GM21381 (cell line): ENCODE results near the gene MID1.

ENCODE experiments used
- ATAC-seq: cut with Tn5 transposase; IDR thresholded peaks from one replicate; pipeline ENCODE4 v1.9.1; 2021; ENCODE audit warnings: mild to moderate bottlenecking, moderate library complexity; ENCODE audit not compliant: unreplicated experiment

MID1 gene, protein sequence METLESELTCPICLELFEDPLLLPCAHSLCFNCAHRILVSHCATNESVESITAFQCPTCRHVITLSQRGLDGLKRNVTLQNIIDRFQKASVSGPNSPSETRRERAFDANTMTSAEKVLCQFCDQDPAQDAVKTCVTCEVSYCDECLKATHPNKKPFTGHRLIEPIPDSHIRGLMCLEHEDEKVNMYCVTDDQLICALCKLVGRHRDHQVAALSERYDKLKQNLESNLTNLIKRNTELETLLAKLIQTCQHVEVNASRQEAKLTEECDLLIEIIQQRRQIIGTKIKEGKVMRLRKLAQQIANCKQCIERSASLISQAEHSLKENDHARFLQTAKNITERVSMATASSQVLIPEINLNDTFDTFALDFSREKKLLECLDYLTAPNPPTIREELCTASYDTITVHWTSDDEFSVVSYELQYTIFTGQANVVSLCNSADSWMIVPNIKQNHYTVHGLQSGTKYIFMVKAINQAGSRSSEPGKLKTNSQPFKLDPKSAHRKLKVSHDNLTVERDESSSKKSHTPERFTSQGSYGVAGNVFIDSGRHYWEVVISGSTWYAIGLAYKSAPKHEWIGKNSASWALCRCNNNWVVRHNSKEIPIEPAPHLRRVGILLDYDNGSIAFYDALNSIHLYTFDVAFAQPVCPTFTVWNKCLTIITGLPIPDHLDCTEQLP

DNA sequence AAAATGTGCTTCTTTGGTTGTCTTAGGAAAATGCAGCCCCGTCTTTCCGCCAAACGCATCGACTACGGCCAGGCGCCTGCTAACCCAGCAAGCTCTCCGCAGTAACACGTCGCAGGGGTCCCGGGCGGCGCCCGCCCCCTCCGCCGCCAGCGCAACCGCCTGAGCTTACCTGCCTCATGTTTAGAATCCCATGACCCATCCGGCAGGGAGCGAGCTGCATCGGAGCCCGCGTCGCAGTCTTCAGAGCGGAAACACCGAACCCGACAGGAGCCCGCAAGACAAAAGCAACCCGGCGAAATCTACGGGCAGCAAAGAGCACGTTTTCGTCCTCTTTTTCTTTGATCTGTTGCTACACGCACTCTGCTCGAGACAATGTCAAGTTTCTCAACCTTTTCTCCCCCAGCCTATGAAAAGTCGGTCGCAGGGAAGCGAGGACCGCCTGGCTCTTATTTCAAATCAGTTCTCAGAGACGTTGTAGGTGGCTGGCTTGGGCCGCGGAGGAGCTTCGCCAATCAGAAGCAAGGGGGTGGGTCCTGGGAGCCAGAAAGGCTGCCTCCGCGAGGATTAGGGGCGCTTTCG is at the start of gene MID1:
MID1 (minus strand) TSS at position 465 of the 579 bp plus-strand sequence. CDS start 53,038 bp downstream, outside the sequence.
- no peak for ATAC-seq

DNA sequence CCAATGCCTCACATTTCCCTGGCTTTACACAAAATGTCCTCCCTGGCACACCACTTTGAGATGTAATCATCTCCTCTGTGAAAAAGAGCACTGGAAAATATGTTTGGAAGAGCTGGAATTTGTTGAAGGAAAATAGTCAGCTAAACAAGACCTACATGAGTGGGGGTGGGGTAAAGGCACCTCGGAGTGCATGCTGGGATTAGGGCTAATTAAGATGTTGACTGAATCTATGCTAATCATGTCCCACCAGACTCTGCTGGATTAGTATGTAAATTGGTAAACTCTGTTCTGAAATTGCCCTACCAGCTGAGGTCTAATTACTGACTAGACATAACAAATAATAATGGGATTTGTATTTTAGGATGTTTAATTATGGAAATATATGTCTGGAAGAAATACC is 46.8 kb upstream of the MID1 start:
- no peak for ATAC-seq

DNA sequence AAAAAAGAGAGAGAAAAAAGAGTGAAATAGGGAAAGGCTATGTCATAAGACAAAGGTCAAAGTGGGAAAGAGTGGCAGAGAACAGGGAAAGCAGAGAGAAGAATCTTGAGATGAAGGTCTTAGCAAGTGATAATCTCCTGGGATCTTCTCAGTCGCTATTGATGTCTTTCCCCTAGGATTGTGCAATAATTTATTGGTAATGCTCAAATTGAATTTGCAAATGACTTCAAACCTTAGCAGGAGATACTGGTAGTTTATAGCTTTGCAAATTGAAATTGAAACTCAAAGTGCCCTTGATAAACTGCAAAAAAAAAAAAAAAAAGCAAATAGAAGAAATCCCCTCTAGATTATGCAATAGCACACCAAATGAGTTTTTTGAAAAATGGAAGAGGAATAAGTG is 45.7 kb upstream of the MID1 start:
- ATAC-seq = no peak

DNA sequence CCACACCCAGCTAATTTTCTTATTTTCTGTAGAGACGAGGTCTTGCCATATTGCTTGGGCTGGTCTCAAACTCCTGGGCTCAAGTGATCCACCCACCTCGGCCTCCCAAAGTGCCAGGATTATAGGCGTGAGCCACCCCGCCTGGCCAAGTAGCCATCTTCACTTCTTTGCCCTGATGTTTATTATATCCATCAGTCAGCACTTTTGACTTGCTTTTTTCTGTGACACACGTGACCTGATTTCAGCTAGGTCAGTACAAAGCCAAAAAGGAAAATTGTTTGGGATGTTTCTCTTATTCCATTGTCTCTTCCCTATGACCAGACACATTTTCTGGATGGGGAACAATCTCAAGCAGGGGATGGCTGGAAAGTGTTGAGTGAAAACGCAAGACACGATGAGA is 45.3 kb upstream of the MID1 start:
- ATAC-seq = no peak

DNA sequence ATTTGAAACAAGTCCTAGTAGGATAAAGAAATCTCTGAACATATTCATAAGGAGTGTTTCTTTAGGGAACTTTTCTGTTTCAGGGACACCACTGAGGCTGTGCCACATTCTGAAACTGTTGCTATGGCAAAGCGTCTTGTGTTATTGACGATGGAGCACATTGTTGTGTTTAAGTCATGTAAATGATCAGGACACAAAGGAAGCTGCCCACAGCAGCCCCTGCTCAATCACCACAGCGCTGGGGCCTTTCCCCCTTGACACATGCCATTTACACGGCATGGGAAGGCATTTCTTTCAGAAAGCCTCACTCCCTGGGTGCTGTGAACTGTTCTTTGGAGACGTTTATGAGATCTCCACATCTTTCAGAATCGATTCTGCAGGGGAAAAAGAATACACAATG is 39.8 kb upstream of the MID1 start:
- no peak for ATAC-seq

DNA sequence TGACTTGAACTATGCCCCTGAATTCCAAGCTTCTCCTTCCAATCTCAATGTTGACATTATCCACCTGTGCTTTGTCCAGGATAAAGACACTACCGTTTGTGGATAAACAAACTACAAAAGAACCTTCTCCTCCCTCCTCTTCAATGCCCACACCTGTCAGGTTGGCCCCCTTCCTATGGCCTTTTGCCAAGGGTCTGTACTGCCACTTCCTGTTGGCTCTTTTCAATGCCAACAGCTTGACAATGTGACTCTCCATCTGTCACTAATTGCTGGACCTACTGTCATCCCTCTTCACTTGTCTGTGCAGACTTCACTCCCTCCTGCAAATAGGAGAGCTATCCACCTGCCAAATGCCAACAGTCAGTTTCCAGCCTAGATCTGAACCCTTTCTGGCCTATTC is 35.8 kb upstream of the MID1 start:
- ATAC-seq = no peak

DNA sequence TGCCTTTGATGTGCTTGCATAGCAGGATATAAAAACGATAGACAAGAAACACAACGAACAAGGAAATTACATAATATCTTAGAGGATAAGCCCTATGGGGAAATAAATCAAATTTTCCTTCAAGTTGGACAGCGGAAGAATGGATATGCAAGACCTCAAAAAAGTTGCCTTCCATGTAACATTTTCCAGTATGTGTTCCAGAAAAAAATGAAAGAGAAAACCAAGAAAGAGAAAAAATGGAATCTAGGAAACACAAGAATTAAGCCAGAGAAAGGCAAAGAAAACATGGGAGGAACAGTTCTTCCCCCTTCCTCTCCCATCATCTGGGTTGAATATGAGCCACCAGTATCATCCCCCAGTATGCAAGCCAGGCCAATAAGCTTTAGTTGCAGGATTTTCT is 34.6 kb upstream of the MID1 start:
- no peak for ATAC-seq

DNA sequence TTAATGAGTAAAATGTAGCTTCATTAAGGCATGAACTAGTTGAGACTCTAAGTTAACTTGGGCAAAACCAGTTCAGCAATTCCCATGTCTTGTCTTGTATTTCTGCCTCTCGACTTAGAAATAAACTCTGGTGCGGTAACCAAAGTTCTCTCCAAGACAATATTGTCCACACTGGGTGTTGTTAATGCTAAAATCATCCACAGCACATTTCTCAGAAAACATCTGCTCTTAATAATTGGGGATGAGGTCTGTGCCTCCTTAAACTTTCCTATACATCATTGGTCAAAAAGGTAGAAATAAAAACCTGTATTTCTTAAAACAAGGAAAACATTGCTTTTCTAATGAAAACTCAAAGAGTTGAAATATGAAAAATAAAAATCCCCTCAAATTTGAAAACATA is 32.9 kb upstream of the MID1 start:
- ATAC-seq = no peak

DNA sequence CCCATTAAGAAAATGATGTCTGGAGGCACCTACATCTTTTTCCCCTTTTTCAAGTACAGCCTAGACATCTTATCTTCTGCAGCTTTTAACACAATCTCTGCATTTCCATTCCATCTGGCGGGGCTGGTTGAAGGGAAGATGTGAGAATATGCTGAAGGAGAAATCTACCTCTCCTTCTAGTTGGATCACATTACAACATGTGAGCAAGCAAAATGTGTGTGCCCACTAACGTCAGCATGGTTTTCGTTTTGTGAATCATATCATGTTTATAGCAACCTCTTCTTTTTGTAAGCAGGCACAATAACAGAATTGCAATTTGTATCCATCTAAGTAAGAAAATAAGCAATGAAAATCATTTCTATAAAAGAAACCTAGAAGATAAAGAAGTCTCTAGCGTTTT is 28.9 kb upstream of the MID1 start:
- no peak for ATAC-seq

DNA sequence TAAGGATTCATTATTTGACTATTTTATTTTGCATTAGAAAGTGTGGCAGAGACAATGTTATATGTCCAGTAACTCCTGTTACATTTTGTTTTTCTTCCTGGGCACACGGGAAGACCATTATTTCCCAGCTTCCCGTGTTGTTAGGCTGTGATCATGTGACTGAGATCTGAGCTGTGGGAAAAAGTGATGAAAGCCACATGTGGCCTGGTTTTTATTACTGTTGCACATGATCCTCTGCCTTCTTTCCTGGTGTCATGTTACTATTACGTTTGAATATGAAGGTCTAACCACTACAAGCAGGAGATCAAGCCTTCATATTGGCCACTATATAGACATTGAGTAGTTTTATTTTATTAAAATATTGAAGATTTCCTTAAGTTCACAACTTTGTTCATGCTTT is 28.2 kb upstream of the MID1 start:
- ATAC-seq = no peak

DNA sequence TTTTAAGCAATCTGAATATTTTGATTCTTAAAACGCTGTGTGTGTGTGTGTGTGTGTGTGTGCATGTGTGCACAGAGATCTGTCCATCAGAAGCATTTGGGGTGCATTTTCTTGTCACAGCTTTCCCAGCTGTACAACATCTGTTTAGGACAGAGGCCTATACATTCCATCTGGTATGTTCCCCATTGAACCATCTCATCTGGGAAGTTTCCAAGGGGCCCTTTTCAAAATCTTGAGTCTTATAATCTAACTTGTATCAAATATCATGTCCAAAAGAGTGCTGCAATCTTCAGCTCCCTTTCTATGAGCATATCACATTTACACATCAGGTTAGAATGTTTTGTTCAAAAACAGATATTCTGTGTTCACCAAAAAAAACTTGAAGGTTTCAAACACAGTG is 16.5 kb upstream of the MID1 start:
- no peak for ATAC-seq

DNA sequence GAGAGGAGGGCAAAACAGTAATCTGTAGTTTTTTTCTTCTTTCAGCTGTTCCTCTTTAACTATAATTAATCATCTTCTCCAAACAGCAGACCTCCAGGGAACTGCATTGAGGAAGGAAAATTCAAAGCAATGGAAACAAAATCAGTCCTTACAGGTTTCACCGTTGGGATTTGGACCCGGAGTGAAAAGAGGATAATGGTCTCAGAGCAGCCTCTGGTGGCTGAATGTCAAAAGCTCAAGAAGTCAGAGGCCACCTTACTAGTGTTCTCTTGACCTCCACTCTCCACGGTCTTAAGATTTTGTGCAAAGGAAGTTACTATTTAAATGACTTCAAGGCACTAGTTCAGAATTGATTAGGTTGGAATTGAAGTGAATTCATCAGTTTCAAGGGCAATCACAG is 16.0 kb upstream of the MID1 start:
- ATAC-seq = no peak

DNA sequence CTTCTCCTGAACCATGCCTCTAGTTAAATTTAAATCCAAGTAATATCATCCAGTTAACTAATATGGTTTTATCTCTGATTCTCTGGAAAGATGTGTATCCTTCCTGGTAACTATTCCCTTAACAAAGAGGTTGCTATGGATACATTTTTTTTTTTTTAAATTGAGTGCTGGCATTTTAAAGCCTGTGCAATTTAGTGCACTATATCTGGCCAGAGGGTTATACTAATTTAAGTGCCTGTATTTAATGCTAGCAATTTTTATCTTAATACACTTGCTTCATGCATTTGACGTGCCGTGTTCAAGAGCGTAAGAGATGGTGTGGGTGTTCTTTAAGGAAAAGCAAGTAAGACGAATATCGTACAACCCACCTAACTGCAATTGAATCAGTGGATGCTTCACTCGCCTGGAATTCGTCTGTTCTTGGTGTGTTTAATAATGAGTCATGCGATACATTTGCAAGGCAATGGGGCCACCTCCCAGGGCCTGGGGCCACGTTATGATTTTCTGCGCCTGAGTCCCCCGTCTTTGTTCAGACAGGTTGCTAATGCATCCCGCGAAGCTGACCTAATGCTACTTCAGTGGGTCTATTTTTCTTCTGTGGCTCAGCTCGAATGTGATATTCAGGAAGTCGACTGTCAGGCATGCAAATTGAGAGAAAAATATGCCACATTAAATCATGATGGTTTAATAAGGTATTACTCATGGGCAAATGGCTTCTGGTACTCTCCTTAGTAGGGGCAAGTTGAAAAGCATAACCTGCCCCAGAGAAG is 14.2 kb upstream of the MID1 start:
- no peak for ATAC-seq

DNA sequence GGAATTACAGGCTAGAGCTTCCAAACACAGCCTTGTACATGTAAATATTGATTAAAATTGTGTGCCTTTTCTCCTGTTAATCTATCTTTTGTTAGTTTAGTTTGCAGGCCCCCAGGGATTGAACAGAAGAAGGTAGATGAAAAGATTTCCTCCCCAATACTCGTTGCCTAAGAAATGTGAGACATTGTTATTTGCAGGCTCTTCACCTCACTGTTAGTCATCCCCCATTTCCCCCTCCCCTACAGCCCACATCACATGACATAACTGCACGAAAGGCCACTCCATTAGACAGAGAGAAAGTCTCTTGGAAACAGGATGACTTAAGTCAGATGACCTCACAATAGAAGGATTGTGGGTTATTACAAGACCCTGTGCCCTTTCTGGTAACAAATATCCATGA is 13.3 kb upstream of the MID1 start:
- ATAC-seq = no peak

DNA sequence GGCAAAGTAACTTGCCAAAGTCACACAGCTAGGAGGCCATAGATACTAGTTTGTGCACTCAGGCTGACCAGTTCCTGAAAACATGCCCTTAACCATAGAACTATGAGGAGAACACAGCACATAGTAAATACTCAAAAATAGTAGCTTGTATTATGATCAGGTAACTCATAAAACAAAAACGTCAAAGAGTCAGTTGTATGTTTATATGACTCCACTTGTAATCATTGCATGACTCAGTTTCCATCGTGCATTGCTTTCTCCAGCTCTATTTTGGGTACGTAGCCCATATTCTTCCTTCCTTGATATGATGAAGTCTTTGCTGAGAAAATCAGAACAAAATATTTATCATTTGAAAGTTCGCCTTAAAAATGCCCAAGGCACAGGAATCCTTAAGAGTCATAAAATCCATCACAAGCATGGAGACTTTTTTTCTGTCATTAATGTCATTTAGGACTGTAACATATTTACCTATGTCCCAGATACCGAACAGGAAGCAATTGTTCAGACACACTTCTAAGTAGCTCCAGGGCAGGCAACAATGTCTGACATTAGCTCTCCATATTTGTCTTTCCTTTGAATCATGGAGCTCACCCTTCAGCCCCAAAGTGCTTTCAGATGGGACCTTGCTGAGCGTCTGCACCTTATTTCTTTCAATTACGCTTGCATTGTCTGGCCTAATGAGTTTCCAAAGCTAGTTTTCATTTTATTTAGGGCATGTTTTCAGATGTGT is 11.2 kb upstream of the MID1 start:
- no peak for ATAC-seq

DNA sequence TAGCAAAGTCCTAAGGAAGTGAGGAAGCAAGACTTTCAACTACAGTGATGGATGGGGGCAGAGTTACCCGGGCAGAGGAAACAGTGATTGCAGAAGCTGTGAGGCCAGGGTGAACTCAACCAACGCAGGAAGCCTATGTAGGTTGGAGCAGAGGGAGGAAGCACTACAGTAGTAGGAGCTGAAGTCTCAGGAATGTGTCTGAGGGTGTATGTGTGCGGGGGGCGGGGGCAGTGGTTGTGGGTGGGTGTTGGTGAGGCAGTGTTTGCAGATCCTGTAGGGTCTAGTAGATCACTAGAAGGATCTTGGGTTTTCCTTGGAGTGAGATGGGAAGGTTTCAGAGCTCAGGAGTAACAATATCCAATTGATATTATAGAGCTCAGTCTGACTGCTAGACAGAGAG is 9.9 kb upstream of the MID1 start:
- ATAC-seq = no peak

DNA sequence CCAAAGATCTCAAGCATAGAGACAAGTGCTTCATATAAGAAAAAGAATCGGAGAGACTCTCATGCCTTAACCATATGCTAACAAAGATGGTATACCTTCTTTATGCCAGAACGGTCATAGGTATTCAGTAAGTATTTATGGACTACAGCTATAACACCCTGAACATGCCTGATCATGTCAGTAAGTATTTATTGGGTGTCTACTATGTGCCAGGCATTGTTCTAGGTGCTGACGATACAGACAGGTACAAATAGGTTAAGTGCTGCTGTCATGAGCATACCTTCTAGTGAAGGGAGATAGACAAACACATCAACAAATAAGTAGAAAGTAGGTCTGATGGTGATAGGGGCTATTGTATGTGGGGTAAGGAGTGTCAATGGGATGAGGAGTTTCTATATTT is 9.5 kb upstream of the MID1 start:
- no peak for ATAC-seq

DNA sequence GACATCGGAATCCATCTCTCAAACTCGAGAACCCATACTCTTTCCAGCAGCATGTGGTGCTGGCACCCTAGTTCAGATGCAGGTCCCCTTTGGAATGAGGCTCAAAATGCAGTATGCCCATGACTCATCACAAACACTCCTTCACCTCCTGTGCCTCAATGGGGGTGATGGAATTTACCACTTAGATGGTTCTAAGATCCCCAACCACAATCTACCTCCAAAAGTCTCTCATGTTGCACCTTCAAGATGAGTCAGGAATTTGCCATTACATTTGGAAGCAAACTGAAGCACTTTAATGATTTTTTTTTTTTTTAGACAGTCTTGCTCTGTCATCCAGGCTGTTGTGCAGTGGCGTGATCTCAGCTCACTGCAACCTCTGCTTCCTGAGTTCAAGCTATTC is 8.5 kb upstream of the MID1 start:
- no peak for ATAC-seq

DNA sequence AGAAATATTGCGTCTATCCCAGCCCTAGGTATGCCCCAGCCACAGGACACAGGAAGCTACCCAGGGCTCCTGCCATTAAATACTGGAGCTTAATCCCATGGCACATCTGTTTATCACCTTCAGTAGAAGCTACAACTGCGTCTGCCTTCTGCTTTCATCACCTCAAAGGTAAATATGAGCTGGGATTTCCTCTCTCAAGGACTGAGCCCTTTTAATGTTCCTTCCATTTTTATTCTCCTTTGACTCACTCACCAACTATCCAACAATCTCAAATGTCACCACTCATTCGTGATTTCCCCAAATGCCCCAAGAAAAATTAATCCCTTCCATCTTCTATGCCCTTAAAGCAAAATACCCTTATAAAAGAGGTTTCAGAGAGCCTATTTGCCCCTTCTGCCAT is 1.8 kb upstream of the MID1 start:
- no peak for ATAC-seq

DNA sequence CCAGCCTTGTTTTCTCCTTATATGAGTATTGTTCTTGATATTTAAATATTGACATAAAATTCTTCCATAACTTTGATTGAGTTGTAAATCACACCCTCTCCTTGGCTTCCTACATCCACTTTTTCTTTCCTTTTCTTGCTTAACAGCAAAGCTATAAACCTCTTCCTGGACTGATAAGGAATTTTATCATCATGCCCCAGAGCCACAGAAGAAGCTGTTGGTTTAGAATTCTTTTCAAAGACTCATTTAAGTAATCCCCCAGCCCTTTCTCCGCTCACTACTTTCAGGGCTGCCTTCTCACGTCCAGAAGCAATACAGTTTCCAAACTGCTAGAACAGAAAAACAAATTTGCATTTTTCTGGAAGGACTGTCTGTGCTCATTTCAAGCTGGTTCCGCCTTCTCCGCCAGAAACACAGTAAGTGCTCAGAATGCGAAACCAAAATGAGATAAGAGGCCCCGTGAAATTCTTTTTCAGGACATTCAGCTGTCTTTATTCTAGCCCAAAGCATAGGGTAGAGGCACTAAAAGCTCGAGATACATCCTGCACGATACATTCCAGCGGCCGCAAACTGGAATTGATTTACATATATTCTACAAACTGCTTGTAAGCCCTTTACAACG is 849 bp downstream of the MID1 start:
- peak; percentile 54 for ATAC-seq
